GM12891 (cell line): ENCODE measurements around the gene SDHC.

Source experiments
- PAX5 ChIP-seq: IDR thresholded peaks from 2 replicates; pipeline ENCODE4 v1.6.1; 2011; ENCODE audit warnings: low read length, moderate library complexity, mild to moderate bottlenecking; ENCODE audit not compliant: insufficient read depth, severe bottlenecking
- POLR2A ChIP-seq: IDR thresholded peaks from 2 replicates; pipeline ENCODE4 v1.6.1; 2011; ENCODE audit warnings: low read depth, low read length, control low read depth
- POLR2AphosphoS5 ChIP-seq: IDR thresholded peaks from 2 replicates; pipeline ENCODE4 v1.6.1; 2011; ENCODE audit warnings: low read depth, low read length, control low read depth
- POU2F2 ChIP-seq: IDR thresholded peaks from 2 replicates; pipeline ENCODE4 v1.6.1; 2011; ENCODE audit warnings: low read depth, mild to moderate bottlenecking, control low read depth, low read length, moderate library complexity
- SPI1 ChIP-seq: IDR thresholded peaks from 2 replicates; pipeline ENCODE4 v1.6.1; 2011; ENCODE audit warnings: low read depth, low read length, control low read depth
- TAF1 ChIP-seq: IDR thresholded peaks from 2 replicates; pipeline ENCODE4 v1.6.1; 2011; ENCODE audit warnings: low read depth, low read length, control low read depth

- TF ChIP-seq POLR2AphosphoS5 (no peak), POLR2A (no peak), SPI1 (no peak), TAF1 (no peak), POU2F2 (no peak), PAX5 (no peak)
These were observed 28.0 kb downstream of the SDHC start for GRCh38 chr1:161342177-161342576.
